ENCODE data around the gene SEPTIN10.

- TF ChIP-seq CTCF (conservative IDR thresholded peaks at IDR 0.05 in 1 of 2, IDR thresholded peaks at IDR 0.05 in 1 of 2; ENCODE audit: low read depth in 1 of 2, low read length in 2 of 2) = no peak
- TF ChIP-seq EZH2 (IDR thresholded peaks at IDR 0.05; ENCODE audit: low read length, missing control alignments) = no peak
Observed at GRCh38 chr2:109501461-109501860, 112.3 kb downstream of the SEPTIN10 start.
